T-helper 2 cell (primary cell): ENCODE results near the gene SFSWAP.
"Not testable (repeated sequence)": the region's sequence is repeated elsewhere in the genome, so short reads cannot be mapped to it uniquely, and the experiment has no call there.

Experiments used
- DNase-seq, 5 experiments: peaks; one replicate each; pipeline versions ENCODE4 v3.0.0 to v3.0.0-alpha.2; 2012 to 2022

The SFSWAP gene

GRCh38 chr12:131761638-131762037 lies 50.7 kb downstream of the SFSWAP start:
- no peak for DNase-seq

DNA sequence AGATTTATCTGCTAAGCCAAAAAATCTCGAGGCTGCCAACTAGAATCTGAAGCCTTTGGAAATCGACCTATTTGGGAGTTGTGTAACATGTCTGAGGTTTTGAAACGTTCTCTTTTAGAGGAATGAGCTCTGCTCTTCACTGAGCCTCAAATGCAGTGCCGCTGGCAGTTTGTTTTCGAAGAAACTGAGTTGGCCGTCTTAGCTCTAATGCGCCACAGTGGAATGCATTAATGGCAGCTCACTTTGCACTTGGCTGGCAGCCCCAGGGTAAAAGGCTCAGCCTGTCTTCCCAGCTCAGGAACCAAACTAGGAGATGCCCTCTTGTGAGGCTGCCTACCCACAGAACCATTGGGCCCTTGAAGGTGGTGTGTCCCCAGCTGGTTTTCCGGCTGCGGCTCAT lies 53.8 kb downstream of the SFSWAP start:
- DNase-seq, result no peak

- DNase-seq, result no peak
These were observed 55.1 kb downstream of the SFSWAP start for GRCh38 chr12:131765961-131766360.

- DNase-seq, result no peak
These were observed 55.7 kb downstream of the SFSWAP start for GRCh38 chr12:131766382-131767107.

GRCh38 chr12:131770120-131770519 lies 59.2 kb downstream of the SFSWAP start:
- DNase-seq, result no peak

GRCh38 chr12:131771965-131772364 lies 61.1 kb downstream of the SFSWAP start:
- DNase-seq, result no peak

- peak in 1 of 5 experiments; percentile 18 for DNase-seq
These were observed 62.8 kb downstream of the SFSWAP start for GRCh38 chr12:131773582-131774221.

DNA sequence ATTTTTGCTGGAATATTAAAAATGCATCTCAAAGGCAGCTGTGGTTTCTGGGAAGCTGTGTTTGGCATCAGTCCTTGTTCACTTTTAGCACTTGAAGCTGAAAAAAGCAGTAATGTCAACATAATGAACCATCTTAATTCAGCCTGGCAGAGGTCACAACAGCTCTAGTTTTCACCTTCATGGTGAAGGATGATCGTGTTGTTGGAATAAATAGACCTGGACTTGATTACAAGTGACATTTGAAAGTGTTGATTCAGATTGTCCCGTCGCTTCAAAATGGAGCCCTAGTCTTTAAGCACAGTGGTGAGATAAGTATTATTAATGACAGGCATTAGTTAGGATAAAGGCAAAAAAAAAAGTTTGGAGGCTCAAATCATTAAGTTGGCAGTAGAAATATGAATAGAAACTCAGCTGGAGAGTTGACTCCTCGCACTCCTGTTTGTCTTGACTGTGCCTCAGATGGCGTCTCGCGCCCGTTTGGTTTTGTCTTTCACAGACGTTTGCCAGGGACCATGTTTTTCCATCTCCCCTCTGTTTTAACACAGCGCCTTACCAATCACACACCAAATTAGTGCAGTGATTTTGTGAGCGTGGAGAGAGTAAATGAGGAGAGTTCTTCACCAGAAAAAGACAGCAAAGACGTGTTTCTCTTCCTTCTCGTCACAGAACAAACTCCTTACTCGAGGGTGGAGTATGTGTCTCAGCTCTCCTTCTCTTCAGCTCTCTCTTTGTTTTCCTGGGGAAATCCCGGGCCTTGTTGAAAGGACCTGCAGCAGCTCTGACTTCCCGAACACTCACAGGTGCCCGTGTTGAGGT lies 63.9 kb downstream of the SFSWAP start:
- no peak for DNase-seq

GRCh38 chr12:131775392-131776236 lies 64.7 kb downstream of the SFSWAP start:
- DNase-seq, result peak in 1 of 5 experiments; percentile 31

DNA sequence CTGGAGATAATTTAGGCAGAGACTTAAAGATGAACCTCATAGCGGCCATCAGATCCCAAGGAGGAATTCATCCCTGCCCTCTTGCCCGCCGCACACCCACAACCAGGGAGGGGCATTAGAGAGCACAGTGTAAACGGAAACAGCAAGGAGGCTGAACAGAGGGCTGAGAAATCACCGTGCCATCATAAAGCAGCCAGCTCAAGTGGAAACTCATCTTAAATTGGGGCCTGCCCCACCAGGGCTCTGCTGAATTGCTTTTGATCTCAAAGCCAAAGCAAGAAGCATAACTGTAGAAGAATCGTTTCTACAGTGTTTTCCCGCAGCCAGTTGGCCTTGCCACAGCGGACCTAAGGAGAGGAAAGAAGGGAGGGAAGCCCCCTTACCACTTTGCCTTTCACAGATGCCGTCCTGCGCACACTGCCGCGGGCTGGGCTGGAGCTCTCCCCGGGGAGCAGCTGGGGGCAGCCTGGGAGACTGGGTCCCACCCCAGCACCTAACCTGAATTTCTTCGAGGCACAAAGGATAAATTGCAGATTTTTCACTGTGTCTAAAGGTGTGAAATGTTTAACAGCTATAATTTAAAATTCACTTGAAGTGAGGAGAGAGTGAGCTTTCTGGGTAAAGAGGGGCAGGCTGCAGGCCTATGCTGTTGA lies 65.5 kb downstream of the SFSWAP start:
- DNase-seq, result peak in 1 of 5 experiments; percentile 39

- not testable (repeated sequence) for DNase-seq
These were observed 66.4 kb downstream of the SFSWAP start for GRCh38 chr12:131777269-131777668.

DNA sequence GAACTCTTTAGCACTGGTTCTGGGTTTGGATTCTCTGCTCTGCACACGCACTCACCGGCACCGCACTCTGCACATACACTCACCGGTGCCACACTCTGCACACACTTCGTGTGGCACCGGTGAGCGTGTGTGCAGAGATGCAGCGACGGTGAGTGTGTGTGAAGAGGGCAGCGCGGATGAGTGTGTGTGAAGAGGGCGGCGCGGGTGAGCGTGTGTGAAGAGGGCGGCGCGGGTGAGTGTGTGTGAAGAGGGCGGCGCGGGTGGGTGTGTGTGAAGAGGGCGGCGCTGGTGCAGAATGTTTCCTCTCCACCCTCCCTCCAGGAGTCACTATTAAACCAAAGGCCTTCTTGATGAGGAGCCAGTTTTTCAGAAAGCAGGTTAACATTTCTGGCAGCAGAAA lies 68.1 kb downstream of the SFSWAP start:
- no peak for DNase-seq

- DNase-seq, result no peak
These were observed 71.2 kb downstream of the SFSWAP start for GRCh38 chr12:131782061-131782460.

DNA sequence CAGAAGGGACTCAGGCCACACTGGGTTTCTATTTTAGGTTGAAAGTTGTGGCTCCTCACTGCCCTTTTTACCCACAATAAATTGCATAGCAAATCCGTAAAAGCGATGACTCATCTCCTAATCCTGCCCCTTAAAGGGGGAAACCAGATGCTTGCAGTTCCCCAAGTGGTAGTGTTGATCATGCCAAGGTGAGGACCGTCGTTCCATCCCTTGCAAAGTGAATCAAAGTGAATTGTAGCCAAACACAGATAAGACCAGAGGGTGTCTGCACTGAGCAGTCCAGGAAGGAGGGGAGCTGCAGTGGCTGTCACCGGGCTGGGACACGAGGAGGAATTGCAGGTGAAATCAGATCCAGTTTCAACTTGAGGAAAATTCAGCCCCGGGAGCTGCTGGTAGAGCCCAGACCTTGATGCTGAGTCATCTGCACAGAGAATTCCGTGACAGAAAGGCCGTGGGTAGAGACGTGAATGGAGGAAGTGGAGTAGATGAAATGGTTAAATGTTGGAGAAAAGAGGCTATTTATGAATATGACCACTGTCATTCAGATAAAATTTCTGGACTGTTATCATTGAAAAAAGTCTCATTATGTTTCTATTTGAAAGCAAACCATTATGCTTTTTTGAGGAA lies 73.1 kb downstream of the SFSWAP start:
- DNase-seq, result no peak

DNA sequence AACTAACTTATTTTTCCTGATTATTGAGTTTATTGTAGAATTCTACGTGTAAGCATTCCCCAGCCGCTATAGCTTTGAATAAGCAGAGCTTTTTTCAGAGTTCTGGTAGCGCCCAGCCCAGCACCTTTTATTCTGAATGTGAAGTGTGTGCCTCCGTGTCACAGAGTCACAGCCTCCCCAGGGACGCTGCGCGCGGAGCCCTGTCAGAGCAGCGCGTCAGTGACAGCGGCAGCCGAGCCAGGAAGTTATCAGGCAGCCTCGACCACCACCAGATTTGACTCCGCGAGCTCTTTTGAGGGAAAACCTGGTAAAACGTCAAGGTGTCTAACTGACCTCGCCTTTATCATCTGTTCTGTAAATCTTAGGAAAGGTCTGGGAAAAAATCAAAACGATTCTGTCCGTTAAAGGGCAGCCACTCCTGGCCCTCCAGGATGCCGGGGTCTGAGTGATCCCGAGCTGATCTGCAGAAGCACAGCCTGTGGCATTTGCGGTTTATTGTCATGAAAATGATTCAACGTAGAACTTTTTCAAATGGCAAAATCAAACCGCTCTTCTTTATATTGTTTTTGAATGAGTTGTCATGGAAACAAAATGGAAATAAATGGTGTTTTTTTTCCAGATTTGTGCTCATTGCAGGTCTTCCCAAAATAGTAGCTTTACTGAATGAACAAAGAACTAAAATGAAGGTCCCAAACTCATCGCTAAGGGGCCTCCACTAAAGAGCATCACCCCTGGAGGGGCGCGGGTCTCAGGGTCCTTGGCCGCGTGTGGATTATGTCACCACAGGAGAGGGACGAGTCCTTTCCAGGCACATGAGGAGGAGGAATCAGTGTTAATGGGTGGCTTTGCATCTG lies 74.2 kb downstream of the SFSWAP start:
- DNase-seq, result no peak

DNA sequence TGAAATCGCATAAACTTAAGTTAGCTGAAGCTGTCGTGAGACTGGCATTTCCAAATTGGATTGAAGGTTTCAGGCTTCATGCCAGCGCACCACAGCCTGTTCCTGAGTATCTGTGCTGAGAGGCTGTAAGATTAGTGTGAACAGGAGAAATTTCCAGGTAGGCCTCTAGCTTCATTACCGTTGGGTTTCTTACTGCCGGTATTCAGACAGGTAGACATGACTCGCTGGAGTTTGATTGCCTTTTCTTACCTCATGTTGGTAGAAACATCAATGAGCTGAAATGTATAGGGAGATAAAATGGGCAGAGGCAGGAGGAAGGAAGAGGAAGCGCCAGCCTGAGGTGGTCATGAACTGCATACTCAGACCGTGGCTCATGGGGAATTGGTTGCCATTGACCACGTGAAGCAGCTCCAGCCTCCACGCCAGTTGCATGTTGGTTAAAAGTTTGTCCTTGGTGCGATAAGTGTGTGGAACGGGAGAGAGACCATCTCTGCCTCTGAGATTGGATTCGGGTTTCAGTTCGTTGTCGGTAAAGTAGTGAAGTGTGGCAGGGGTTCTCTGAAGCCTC lies 75.0 kb downstream of the SFSWAP start:
- DNase-seq, result no peak

DNA sequence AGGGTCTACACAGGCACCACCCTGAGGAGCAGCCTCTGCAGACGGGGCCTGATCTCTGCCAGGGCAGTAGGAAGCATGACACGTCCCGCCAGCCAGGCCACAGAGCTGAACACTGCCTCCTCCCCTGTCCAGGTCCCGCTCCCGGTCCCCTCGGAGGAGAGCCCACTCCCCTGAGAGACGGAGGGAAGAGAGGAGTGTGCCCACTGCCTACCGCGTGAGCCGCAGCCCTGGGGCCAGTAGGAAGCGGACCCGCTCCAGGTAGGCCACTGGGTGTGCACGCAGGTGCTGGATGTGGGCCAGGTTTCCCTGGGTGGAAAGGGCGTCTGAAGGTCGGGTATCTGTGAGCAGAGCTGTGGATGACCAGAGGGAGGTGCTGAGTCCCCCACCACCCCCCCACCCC lies 75.4 kb downstream of the SFSWAP start:
- DNase-seq, result no peak

DNA sequence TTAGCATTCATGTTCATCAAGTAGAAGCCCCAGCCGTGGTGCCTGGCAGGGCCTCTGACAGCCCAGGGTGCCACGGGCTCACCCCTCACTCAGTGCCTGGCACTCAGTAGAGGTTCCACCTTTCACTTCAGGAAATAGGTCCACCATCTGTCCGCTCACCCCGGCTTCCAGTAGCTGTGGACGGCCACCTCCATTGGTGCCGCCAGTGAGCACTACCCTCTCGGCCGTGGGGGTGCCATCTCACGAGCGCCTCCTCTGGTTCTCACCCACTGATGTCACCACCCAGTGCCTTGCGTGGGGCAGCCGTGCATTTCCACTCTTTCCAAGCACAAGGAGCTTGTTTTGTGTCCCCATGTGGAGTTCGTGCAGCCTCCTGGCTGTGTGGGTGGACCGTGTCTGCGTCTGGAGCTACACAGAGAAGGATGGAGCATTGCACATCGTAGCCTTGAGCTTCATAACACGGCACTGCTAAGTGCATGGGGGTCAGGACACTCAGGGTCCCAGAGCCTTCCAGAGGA lies 76.3 kb downstream of the SFSWAP start:
- DNase-seq, result no peak

- DNase-seq, result no peak
These were observed 77.2 kb downstream of the SFSWAP start for GRCh38 chr12:131788070-131788469.

- DNase-seq, result no peak
These were observed 78.7 kb downstream of the SFSWAP start for GRCh38 chr12:131789638-131790037.
